Measurements from ENCODE around the gene TMEM135. TPM values are rescaled to one million over a fixed set of nuclear protein-coding genes. Genes with fewer than 3 reads are reported as not detected.

Gene TMEM135
- total RNA-seq, 4 donors from 2014 or later: 17.2 to 69.6 (median 33.0) TPM

DNA sequence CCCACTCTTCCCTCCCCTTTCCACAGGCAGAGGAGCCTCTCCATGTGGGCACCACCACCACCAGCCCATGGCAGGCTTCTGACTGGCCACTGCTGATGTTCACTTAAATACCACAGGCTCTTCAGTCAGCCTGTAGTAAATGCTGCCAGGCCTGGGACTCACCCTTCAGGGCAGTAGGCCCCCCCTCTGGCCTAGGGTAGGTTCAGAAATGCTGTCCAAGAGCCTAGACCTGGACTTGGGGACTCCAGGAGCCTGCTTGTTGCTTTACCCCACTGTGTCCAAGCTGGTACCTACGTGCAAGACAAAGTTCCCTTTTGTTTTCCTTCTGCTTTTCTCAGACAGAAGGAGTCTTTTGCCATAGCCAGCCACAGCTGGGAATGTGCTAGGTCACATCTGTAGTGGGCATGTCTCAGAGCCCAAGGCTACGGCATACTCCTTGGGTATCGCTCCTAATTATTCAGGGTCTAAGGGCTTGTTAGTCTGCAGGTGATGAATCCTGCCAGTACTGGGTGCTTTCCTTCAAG, 38.6 kb downstream of the TMEM135 start:
- 80 to 87% methylated on average over 2 to 3 of the region's 3 CpGs for WGBS, 2 donors
- H3K9me3 ChIP-seq: no peaks in the 10 kb centered on the region
- no peak overlapping the region for H3K27ac ChIP-seq
- H3K36me3 ChIP-seq: peaks cover 8 to 15% of the 10 kb centered on the region in 2 donors
- no peak for DNase-seq
- H3K4me3 ChIP-seq (replicated peaks in 1 of 3): no peak overlapping the region
- TF ChIP-seq, protein P1, sequence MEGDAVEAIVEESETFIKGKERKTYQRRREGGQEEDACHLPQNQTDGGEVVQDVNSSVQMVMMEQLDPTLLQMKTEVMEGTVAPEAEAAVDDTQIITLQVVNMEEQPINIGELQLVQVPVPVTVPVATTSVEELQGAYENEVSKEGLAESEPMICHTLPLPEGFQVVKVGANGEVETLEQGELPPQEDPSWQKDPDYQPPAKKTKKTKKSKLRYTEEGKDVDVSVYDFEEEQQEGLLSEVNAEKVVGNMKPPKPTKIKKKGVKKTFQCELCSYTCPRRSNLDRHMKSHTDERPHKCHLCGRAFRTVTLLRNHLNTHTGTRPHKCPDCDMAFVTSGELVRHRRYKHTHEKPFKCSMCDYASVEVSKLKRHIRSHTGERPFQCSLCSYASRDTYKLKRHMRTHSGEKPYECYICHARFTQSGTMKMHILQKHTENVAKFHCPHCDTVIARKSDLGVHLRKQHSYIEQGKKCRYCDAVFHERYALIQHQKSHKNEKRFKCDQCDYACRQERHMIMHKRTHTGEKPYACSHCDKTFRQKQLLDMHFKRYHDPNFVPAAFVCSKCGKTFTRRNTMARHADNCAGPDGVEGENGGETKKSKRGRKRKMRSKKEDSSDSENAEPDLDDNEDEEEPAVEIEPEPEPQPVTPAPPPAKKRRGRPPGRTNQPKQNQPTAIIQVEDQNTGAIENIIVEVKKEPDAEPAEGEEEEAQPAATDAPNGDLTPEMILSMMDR (IDR thresholded peaks at IDR 0.05): no peak
- no peak for TF ChIP-seq POLR2A (IDR thresholded peaks at IDR 0.05)
- intact Hi-C loops (cut with DNase I): no loop called here
- H3K27me3 ChIP-seq: no peaks in the 10 kb centered on the region
- H3K4me1 ChIP-seq: no peaks in the 10 kb centered on the region

DNA sequence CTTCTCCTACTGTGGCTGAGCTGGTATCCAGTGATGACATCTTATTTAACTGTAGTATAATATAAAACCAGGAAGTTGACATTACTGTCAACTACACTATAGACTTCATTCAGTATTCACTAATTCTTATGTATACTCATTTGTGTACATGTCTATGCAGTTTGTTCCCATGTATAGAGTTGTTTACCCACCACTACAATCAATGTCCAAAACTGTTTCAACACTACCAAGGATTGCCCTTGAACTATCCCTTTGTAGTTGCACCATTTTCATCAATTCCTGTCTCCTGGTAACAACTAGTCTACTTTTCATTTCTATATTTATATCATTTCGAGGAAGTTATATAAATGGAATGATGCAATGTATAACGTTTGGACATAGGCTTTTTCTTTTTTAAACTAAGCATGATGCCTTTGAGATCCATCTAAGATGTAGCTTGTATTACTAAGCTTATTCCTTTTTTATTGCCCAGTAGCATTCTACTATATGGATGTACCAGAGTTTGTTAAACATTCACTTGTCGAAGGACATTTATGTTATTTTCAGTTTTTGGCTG, 39.2 kb downstream of the TMEM135 start:
- Histone ChIP-seq H3K4me3 (replicated peaks in 1 of 3) (no peak overlapping the region), H3K4me1 (peaks cover 0 to 4% of the 10 kb centered on the region in 2 donors), H3K27ac (no peak overlapping the region), H3K27me3 (no peaks in the 10 kb centered on the region), H3K36me3 (peaks cover 8 to 15% of the 10 kb centered on the region in 2 donors), H3K9me3 (no peaks in the 10 kb centered on the region)
- TF ChIP-seq, protein P1 (IDR thresholded peaks at IDR 0.05): no peak
- no peak for TF ChIP-seq POLR2A (IDR thresholded peaks at IDR 0.05)
- WGBS, 2 donors: 94 to 96% methylated on average over 3 of the region's 3 CpGs
- no peak for DNase-seq
- intact Hi-C loops (cut with DNase I): no loop called here

DNA sequence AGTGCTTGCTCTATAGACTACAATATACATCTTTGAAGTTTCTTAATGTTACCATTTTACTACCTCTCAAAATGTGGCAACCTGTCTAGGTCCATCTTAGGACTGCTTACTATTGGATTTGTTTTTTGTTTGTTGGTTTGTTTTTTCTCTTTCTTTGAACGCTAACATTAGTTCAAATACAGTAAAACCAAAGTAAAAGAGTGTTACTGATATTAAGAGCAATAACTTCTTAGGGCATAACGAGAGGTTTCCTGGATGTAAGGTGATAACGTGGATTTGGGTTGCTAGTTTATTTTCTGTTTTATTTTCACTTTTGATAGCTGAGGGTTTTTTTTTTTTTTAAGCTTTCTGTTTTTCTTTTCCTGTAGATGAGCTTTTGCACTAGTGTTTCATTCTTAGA, 43.6 kb downstream of the TMEM135 start:
- Histone ChIP-seq H3K27ac (no peak overlapping the region), H3K4me1 (peaks cover 0 to 13% of the 10 kb centered on the region in 2 donors), H3K9me3 (no peaks in the 10 kb centered on the region), H3K4me3 (replicated peaks in 1 of 3) (no peak overlapping the region), H3K36me3 (peaks cover 5 to 7% of the 10 kb centered on the region in 2 donors), H3K27me3 (no peaks in the 10 kb centered on the region)
- intact Hi-C loops (cut with DNase I): no loop called here
- WGBS, 2 donors: 55 to 68% methylated on average over 3 of the region's 3 CpGs
- DNase-seq: no peak
- TF ChIP-seq, protein P1 (IDR thresholded peaks at IDR 0.05): no peak
- no peak for TF ChIP-seq POLR2A (IDR thresholded peaks at IDR 0.05)

DNA sequence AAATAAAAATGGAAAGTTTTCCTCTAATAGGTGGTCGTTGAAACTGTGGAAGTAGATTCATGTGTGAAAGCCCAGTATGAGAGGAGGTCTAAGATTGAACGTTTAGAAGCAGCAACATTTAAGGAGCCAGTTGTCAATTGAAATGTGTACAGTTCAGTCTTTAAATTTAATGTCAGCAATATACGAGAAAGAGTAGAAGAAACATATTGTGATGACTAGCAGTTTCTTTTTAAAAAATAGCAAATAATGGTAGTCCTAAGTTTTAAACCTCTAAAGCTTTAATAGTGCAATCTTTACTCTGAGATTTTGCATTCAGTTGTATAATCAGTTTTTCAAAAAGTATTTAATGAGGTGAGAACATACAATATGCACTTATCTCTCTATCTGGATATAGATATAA, 44.9 kb downstream of the TMEM135 start:
- DNase-seq: no peak
- 51 to 59% methylated on average over 3 of the region's 3 CpGs for WGBS, 2 donors
- intact Hi-C loops (cut with DNase I): no loop called here
- H3K9me3 ChIP-seq: no peaks in the 10 kb centered on the region
- no peaks in the 10 kb centered on the region for H3K36me3 ChIP-seq
- peaks cover 0 to 13% of the 10 kb centered on the region in 2 donors for H3K4me1 ChIP-seq
- no peaks in the 10 kb centered on the region for H3K27me3 ChIP-seq
- TF ChIP-seq POLR2A (IDR thresholded peaks at IDR 0.05): no peak
- TF ChIP-seq, protein P1 (IDR thresholded peaks at IDR 0.05): no peak
- H3K4me3 ChIP-seq (replicated peaks in 1 of 3): no peak overlapping the region
- no peak overlapping the region for H3K27ac ChIP-seq

DNA sequence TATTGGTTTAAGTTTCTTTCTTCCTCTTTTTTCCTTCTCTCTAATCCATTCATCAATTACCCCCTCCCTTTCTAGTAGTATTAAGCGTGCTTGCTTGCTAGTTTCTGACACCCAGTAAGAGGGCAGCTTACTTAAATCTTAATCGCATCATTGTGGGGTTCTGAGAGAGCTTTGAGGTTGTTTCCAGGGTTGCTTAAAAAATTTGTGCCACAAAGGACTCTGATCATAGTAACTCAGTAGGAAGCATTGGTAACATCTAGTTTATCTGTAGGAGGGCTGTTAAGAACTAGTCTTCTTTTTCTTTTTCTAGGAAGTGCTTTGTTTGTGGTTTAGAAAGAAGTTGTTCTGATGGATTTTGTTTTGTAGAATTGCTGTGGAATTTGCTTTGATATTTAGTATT, 45.3 kb downstream of the TMEM135 start:
- Histone ChIP-seq H3K36me3 (no peaks in the 10 kb centered on the region), H3K4me3 (replicated peaks in 1 of 3) (no peak overlapping the region), H3K27me3 (no peaks in the 10 kb centered on the region), H3K4me1 (peaks cover 0 to 13% of the 10 kb centered on the region in 2 donors), H3K27ac (no peak overlapping the region), H3K9me3 (no peaks in the 10 kb centered on the region)
- no peak for DNase-seq
- intact Hi-C loops (cut with DNase I): no loop called here
- WGBS, 2 donors: 79 to 81% methylated on average over 2 of the region's 2 CpGs
- no peak for TF ChIP-seq POLR2A (IDR thresholded peaks at IDR 0.05)
- TF ChIP-seq, protein P1 (IDR thresholded peaks at IDR 0.05): no peak

All from thyroid gland (tissue), 4 donors.